ENCODE results near the gene RAPGEF4. TPM values are rescaled to one million over a fixed set of nuclear protein-coding genes. Genes with fewer than 3 reads are reported as not detected.

Gene RAPGEF4
- total and polyA plus RNA-seq, 4 donors: 6.4 to 33.5 (median 8.6) TPM

- Histone ChIP-seq H3K27ac (ENCODE audit: low read depth in 1 of 2, low read length in 1 of 2) (no peak overlapping the region), H3K4me3 (no peak overlapping the region), H3K4me1 (ENCODE audit: control insufficient read depth in 5 of 5, insufficient read depth in 5 of 5, low read length in 5 of 5) (peaks cover 0 to 33% (median 0%) of the 10 kb centered on the region in 5 donors), H3K9me3 (ENCODE audit: control insufficient read depth in 4 of 4, insufficient read depth in 3 of 4, low read length in 3 of 4) (no peaks in the 10 kb centered on the region), H3K9ac (ENCODE audit: insufficient read depth in 1 of 2, low read length in 2 of 2) (no peak overlapping the region), H3K27me3 (ENCODE audit: control insufficient read depth in 3 of 3, insufficient read depth in 3 of 3, low read length in 2 of 3) (no peaks in the 10 kb centered on the region), H3K36me3 (ENCODE audit: control insufficient read depth in 4 of 4, insufficient read depth in 4 of 4, low read length in 4 of 4) (peaks cover 0 to 6% (median 2%) of the 10 kb centered on the region in 4 donors)
- ATAC-seq (ENCODE audit: insufficient read depth, low FRiP score) (no peak), DNase-seq (no peak)
- 69 to 70% methylated on average over 3 of the region's 3 CpGs for WGBS, 2 donors
- TF ChIP-seq CTCF (IDR thresholded peaks at IDR 0.05; ENCODE audit: control extremely low read depth, extremely low read depth): no peak
Observed at GRCh38 chr2:173101687-173102086, 366.0 kb downstream of the RAPGEF4 start.

Small RNAs within 50 kb of the gene (small RNA-seq; reads per million reads assigned to genes)
- not detected for gene RF01210 (ENCODE audit: low replicate concordance)

Other genes starting within 250 kb of the RAPGEF4 start
- 10 to 100 TPM; 12.1 to 20.9 TPM for gene PDK1, start 179.8 kb upstream of the RAPGEF4 start, total RNA-seq
- 1 to 10 TPM; 2.9 to 5.2 TPM for gene PDK1, start 179.8 kb upstream of the RAPGEF4 start, polyA plus RNA-seq